Activated gamma-delta T cell (primary cell): ENCODE measurements around the gene MYH6.
"Not testable (repeated sequence)": the region's sequence is repeated elsewhere in the genome, so short reads cannot be mapped to it uniquely, and the experiment has no call there.

Source experiments
- DNase-seq: peaks from one replicate; lab custom pipeline; 2025; lab: John Stamatoyannopoulos, UW

MYH6 gene

GRCh38 chr14:23436327-23437132 lies 28.5 kb upstream of the MYH6 start:
- DNase-seq, result no peak

DNA sequence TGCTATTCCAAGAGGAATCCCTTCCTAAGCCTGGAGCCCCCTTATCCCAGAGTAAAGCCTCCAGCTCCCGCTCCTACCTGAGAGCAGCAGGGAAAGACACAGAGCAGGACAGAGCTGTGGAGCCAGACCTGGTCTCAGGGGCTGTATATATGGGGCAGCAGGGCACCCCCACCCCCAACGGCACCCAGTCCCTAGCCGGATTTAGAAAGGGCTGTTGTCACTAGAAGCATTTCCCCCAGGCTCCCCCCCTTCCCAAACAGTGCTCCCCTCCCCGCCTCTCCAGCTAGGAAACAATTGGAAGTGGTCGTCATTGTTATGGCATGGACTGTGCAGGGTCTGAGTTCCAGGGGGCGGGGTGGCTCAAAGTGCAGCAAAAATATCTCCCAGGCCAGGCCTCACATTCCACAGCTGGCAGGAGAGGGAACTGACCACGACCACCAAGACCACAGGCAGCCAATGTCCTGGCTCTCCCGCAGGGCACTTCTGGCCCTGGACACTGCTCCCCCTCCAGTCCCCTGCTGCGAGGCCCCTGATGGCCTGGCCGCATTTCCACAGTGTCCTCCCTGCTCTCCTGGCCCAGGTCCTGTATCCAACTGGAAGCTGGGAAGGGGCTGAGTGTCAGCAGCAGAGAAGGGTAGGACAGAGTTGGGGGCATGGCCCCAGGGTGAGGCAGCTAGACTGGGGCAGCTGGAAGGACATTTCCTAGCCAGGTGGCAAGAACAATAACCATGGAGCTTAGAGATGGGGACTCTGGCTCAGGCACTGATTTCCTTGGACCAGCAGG lies 27.7 kb upstream of the MYH6 start, which contains the start of gene MYH7:
TSS of gene MYH7 (minus strand) at position 118 of the 784 bp plus-strand sequence. CDS start 1,928 bp downstream, outside the sequence.
- DNase-seq, result no peak

GRCh38 chr14:23434488-23435222 lies 26.6 kb upstream of the MYH6 start:
- no peak for DNase-seq

GRCh38 chr14:23433457-23433856 lies 25.4 kb upstream of the MYH6 start:
- no peak for DNase-seq

- DNase-seq, result no peak
Measured at GRCh38 chr14:23432946-23433345, 24.9 kb upstream of the MYH6 start.

DNA sequence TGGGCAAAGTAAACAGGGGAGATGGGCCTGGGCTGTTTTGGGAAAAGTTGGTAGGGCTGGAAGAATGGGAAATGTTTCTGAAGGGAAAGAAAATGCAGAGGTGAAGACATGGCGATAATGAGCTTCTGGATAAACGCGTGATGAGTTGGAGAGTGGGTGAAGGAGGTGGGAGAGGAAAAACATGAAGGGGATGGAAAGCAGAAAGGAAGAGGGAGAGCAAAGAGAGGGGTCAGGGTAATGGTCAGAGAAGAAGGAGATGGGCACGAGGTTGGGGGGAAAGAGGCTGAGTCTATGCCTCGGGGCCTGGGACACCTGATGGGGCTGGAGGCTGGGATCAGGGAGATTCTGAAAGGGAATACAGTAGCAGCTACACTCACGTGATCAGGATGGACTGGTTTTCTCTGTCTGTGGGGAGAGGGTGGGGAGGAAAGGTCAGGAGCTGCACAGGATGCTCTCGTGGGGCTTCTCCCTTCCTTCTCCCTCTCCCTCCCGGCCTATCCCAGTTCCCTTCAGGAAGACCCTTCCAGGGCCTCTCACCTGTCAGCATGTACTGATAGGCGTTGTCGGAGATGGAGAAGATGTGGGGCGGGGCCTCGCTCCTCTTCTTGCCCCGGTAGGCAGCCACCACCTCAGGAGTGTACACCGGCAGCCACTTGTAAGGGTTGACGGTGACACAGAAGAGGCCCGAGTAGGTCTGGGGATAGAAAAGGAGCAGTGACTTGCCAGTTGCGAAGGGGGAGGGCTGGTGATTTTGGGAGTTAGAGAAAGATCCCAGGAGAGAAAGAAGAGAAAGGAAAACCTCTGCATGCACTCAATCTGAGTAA lies 24.2 kb upstream of the MYH6 start:
- no peak for DNase-seq

DNA sequence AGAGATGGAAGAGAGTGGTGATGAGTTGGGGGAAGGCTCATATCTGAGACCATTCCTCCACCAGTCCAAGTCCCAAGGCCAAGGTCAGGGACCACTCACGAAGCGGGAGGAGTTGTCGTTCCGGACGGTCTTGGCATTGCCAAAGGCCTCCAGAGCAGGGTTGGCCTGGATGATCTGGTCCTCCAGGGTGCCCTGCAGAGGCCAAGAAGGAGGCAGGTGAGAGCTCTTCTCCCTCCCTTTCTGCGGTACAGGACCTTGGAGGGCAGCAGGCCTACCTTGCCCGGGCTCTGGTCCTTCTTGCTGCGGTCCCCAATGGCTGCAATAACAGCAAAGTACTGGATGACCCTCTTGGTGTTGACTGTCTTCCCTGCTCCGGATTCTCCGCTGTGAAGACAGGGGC lies 23.4 kb upstream of the MYH6 start:
- DNase-seq, result no peak

DNA sequence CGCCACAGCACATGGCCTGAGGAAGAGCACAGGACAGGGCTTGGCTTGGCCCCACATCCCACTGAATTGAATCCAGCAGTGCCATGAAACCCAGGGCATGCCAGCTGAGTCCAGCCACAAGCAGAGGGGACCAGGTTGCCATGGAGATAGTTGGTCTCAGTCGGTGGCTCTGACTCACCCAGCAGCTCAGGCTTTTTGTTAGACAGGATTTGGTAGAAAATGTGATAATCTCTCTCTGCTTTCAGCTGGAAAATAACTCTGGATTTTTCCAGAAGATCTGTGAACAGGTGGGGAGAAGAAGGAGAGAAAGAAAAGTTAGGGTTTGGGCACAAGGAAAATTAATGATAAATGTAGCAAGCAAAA lies 22.6 kb upstream of the MYH6 start:
- no peak for DNase-seq

DNA sequence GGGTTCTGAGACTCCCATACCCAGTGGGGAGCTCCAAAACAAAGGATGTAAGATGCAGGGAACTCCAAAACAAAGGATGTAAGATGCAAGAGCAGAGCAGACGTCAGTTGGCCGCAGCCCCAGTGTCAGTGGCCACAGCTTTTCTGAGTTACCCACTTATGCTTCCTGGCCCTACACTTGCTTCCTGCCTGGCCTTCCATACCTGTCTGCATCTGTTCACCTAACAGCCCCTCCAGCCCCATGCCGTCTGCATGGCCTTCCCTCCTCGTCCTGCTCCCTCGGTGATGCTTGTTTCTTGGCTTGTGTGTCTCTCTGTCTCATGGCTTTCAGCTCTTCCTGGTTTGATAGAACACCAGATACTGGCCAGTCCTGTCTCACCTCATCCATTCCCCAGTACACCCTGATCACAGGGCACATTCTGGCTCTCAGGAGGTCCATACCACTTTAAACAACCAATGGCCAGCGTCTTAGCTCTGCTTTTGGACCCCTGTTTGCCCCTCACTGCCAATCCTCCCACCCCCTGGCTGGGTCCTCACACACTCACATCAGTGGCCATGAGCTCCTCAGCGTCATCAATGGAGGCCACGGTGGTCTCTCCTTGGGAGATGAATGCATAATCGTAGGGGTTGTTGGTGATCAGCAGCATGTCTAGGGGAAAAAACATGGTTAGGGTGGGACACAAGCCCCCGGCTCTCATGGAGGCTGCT lies 22.1 kb upstream of the MYH6 start:
- no peak for DNase-seq

DNA sequence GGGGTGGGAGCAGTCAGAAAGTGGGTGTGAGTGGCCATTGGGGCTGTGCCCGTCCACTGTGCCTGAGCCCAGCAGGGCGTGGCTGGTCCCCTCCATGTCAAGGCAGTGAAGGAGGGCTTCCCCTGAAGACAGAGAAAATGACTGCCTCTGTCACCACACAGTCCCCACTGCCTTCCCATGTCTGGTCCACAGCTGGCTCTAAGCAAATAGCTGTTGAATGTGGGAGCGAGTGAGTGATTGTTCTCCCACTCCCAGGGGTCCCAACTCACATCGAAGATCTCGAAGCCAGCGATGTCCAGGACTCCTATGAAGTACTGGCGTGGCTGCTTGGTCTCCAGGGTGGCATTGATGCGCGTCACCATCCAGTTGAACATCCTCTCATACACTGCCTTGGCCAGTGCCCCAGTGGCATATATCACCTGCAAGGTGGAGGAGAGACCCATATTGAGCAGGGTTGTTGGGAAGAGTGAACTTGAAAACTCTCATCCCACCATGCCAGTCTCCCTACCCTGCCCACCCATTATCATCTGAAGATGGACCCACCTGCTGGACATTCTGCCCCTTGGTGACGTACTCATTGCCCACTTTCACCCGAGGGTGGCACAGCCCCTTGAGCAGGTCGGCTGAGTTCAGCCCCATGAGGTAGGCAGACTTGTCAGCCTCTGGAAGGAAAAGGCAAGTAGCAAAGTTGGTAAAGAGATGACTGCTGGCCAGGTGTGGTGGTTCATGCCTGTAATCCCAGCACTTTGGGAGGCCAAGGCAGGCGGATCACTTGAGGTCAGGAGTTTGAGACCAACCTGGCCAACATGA lies 20.8 kb upstream of the MYH6 start:
- no peak for DNase-seq

- not testable (repeated sequence) for DNase-seq
Measured at GRCh38 chr14:23425798-23426197, 17.7 kb upstream of the MYH6 start.

- DNase-seq, result no peak
Measured at GRCh38 chr14:23425169-23425568, 17.1 kb upstream of the MYH6 start.

DNA sequence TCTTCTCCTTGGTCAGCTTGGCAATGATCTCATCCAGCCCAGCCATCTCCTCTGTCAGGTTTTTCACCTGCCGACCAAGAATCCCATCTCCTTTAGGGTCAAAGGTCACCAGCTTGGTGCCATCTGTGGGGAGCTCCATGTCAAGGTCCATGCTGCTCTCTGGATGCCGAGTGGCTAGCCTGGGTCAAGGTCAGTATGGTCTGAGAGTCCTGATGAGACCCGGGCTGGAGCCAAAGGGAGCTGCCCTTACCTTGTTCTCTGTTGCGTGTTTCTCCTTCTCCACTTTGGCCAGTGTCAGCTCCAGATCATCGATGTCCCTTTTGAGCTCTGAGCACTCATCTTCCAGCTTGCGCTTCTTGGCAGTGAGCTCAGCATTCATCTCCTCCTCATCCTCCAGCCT lies 15.6 kb upstream of the MYH6 start:
- no peak for DNase-seq

DNA sequence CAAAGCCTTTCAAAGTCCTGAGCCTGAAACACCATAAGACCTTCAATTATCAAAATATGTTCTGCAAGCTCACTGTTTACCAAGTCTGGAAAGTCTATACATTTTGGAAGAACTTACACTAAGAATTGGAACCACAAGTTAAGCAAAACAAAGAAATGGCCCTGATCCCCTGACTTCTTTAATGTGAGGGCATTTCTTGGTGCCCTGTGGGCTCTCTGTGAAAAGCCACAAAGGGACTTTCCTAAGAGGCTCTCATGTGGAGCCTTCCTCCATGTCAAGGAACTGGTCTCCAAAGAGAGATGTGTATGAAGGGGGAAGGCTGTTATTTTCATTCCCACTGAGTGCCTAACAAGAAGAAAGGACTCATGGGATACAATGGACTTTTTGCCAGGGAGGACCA lies 13.5 kb upstream of the MYH6 start:
- DNase-seq, result no peak

DNA sequence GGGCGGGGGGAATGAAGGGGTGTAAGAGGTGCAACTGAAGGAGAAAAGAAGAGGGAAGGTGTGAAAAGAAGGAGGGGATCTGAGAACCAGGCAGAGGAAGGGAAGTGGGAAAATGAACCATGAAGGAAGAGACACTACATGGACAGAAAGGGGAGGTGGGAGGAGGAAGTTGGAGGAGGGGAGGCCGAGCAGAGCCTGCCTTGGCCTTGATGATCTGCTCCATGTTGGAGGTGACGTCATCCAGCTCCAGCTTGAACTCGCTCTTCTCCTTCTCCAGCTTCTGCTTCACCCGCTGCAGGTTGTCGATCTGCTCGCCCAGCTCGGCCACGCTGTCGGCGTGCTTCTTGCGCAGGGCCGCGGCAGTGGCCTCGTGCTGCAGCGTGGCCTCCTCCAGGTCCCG lies 11.6 kb upstream of the MYH6 start:
- not testable (repeated sequence) for DNase-seq

DNA sequence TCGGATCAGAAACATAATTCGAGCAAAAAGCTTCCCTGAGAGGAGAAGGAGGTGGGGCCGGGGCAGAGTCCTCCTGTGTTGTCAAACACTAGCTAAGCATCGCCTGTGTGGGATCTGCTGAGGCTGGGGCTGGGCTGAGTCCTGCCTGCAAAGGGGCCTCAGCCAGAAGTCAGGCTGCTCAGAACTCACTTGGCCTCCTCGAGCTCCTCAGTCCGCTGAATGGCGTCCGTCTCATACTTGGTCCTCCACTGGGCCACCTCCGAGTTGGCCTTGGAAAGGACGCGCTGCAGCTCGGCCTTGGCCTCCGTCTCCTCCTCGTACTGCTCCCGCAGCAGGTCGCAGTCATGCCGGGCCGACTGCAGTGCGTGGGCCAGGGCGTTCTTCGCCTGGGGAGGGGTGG lies 9.9 kb upstream of the MYH6 start:
- DNase-seq, result no peak

DNA sequence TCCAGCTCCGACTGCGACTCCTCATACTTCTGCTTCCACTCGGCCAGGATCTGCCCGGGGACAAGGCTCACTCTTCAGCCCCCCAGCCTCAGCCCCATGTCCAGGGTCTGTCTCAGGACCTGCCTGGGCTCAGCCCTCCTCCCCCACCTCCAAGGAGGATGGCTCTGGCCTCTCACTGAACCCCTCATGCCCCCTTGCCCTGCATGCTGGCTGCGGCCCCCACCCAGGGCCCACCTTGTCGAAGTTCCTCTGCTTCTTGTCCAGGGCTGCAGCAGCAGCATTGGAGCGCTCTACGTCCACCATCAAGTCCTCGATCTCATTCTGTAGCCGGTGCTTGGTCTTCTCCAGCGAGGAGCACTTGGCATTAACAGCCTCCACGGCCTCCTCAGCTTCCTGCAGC lies 9.2 kb upstream of the MYH6 start:
- DNase-seq, result not testable (repeated sequence)

DNA sequence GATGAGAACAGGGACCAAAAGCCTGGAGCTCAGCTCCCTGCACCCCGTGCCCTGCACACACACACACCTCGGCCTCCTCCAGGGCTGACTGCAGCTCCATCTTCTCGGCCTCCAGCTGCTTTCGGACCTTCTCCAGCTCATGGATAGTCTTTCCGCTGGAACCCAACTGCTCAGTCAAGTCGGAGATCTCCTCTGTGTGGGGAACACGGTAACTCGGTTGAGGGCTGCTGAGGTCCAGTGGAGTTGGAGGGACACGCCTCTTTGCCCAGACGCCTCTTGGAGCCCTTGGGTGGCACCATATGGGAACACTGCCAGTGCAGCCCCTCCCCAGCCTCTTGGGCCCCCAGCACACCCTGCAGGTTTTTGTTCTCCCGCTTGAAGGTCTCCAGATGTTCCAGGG lies 8.7 kb upstream of the MYH6 start:
- DNase-seq, result no peak

DNA sequence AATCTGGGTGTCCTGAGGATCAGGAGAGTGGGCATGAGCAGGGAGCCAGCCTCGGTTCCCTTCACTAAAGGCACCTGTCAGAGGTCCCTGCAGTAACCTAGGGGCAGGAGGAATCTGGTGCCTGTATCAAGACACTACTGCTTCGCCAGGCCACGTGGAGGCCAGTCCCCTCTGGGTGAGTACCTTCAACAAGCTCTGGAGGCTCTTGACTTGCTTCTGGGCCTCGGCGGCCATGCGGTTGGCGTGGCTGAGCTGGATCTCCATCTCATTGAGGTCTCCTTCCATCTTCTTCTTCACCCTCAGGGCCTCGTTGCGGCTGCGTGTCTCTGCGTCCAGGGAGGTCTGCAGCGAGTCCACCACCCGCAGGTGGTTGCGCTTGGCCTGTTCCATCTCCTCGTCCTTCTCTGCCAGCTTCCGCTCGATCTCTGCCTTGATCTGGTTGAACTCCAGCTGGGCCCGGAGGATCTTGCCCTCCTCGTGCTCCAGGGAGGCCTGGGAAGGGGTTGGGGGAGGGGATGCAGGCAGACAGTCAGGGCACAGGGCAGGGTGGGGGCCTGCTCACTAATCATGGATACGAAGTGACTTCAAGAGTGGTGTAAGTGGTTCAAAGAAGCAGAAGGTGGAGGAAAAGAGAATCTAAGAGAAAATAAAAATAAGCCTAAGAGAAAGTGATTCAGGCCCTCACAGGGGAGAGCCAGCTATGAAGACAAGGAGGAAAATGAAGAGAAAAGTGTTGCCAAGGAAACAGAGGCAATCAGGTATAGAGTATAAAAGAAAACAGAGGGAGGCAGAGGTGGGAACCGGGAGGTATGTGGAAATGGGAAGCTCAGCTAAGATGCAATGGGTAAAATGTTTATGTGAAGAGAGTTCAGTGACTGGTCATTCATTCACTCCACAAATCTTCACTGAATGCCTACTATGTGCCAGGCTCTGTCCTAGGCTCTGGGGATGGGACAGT lies 8.0 kb upstream of the MYH6 start:
- DNase-seq, result no peak
